ENCODE data around the gene LVRN.

LVRN gene

DNA sequence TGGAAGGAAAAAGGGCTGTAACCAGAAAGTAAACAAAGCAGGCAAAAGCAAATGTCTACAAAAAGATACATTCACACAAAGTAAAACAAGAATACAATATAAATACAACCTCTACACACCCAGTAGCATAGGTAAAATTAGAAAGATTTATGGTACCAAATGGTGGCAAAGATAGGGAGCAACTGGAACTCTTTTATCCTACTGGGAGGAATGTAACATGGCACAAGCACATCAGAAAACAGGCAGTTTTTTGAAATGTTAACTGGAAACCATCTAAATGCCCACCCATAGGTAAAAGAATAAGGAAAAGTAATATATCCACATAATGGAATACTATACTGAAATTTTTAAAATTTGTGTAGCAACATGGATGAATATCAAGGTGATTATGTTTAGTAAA, 61.3 kb downstream of the LVRN start:
- DNase-seq (ENCODE audit: low read depth): no peak

DNA sequence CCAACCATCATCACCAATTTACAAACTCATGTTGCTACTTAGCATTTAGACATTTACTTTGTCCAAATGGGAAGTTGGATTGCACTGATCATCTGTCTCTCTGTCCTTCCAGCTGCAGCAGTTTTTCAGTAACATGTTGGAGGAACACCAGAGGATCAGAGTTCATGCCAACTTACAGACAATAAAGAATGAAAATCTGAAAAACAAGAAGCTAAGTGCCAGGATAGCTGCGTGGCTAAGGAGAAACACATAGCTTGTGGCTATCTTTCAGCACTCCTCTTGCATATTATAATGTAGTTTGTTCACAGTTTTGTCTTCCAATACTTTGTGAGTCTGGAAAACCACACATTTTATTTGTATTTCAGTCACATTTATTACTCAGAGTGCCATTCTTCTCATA, 63.6 kb downstream of the LVRN start:
- DNase-seq (ENCODE audit: low read depth): no peak

DNA sequence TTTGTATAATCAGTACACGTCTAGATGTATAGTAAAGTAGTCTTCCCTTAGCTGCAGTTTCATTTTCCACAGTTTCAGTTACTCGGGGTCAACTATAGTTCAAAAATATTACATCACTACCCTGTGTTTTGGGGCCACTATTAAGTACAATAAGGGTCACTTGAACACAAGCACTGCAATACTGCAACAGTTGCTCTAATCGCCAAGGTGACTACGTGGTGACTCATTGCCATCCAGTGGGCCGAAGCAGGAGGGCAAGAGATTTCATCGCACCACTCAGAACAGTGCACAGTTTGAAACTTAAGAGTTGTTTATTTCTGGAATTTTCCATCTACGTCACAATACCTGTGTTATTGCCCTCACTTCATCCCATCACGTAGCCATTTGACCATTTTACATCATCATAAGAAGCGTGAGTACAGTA, 69.8 kb downstream of the LVRN start, which contains the start of gene ARL14EPL:
Gene ARL14EPL (plus strand): TSS at position 379 of the 424 bp plus-strand sequence. CDS start 18,994 bp downstream, outside the sequence.
- DNase-seq (ENCODE audit: low read depth): peak; percentile 80

DNA sequence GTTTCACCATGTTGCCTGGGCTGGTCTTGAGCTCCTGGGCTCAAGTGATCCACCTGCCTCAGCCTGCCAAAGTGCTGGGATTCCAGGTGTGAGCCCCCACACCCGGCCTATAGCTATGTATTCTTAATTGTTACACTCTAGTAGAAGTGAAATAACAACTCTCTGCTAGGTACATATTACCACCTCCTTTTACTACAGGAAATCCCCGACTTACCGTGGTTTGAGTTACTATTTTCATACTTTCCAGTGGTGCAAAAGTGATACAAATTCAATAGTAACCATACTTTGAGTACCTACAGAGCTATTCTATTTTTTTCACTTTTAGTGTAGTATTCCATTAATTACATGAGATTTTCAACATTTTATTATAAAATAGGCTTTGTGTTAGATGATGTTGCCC, 70.7 kb downstream of the LVRN start:
- no peak for DNase-seq (ENCODE audit: low read depth)

DNA sequence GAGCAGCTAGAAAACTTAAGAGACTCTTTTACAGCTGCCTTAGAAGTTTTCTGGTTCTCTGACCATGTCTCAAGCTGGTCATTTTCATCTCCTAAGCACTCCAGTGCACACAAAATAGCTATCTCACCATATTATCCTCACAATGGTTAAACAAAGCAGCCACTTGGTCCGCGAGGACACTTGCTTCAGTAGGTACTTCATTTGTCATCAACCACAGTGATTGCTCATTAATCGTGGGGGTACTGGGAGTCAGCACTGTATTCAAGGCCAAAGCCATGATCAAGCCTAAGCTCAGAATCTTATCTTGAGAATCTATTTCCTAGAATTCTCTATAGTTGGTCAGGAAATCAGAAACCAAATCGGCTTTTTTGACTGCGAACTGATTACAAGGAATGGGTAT, 72.8 kb downstream of the LVRN start:
- no peak for DNase-seq (ENCODE audit: low read depth)

DNA sequence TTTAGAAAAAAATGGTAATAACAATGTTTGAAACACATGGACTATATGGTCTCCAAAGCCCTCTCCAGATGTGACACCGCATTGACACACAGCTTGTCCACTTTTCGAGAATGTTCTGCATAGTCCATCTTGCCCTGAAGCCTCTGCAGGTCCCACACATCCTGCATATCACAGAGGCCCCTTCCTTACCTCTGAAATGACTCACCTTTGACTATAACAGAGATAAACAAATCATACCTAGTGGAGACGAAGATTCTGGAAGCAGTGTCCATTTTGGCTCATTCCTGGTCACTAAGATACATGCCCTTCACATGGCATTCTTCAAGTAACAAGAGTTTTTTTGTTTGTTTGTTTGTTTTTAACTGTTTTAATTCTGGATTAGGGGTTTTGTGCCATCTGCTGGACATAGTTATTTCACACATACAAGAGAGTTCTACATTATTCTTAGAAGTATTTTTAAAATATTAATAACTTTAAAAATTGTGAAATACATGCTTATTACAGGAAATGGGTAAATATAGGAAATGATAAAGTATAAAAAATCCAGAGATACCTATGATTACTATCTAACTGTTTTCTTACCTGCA, 75.1 kb downstream of the LVRN start:
- no peak for DNase-seq (ENCODE audit: low read depth)

DNA sequence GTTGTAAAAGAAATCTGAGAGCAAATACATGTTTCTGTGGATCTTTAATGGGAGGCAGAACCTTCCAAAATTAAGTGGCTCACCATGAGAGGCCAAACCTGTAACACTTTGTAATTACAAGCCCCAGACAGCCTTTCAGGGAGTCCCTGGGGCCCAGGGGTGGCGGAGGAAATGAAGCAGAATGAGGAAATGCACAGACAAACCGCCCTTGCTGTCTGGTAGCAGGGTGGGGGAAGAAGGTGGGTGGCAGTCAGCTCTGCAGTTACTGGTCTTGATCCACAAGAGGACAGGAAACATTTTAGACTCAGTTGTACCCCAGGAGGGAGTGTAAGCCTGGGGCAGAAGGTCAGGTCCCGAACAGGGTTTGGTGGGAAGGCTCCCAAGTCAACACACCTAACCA, 76.5 kb downstream of the LVRN start:
- DNase-seq (ENCODE audit: low read depth): no peak

DNA sequence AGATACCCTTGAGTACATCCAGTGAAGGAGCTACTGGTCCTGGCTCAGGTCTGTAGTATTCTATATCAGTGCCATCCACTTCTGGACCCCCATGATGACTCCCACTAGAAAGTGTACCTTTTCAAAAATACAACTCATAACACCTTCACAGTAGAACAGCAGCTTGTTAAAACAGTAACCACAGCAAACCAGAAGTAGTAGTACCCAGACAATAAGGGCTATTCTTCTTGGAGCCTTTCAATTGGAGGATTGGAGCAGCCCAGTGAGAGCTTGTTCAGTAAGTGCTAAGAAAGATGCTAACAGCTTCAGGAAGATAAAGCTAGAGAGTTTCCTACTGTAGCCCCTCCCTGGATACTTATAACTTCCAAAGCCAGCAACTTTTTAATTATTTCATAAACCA, 80.1 kb downstream of the LVRN start:
- DNase-seq (ENCODE audit: low read depth): no peak

DNA sequence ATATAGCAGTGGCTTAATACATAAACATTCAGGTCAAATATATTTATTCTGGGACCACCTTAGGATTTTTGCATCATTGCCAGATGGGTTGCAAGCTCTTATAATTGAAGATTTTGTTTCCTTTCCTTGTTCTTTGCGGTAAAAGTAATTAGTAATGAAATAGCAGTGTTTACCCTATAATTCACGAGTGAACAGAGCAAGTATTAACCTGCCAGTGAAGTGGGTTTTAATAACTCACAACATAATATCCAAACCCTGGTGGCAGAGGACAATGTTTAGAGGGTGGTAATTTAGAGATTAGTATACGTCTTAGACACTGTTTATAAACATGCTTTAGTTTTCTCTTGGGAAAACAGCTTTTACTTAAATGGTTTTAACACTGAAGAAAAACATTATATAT, 81.8 kb downstream of the LVRN start:
- DNase-seq (ENCODE audit: low read depth): no peak

DNA sequence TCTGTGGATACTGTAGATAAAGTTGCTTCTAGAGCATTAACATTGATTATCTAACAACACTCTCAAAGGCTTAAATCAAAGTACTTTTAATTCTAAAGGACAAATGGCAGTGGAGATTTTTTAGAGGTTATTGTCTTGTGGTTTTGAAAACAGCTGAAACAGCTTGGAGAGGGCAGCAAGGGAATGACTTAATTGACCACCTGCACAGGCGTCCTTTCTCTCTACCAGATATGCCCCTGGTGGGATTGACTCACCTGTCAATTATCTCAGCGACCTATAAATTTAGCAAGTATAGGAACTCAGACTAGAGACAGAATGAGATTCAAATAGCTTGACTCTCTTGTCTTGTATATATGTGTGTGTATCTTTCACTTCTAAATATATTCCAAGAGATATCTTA, 83.5 kb downstream of the LVRN start:
- no peak for DNase-seq (ENCODE audit: low read depth)

DNA sequence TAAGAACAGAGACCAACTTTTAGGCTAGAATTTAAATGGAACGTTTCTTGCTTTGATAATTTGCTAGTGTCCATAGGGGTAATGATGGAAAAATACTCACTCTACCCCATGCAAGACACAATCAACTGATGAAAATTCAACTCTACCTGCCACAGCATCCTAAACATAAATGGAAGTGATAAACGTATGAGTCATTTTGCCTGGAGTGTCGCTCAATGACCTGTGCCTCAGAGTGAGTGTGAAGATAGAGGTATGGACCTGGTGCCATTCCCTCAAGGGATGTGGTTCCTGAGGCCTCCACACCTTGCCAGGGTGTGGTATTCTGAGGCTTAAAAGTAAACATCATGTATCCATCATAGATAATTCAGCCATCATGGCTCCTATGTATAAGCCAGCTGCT, 84.0 kb downstream of the LVRN start:
- no peak for DNase-seq (ENCODE audit: low read depth)

DNA sequence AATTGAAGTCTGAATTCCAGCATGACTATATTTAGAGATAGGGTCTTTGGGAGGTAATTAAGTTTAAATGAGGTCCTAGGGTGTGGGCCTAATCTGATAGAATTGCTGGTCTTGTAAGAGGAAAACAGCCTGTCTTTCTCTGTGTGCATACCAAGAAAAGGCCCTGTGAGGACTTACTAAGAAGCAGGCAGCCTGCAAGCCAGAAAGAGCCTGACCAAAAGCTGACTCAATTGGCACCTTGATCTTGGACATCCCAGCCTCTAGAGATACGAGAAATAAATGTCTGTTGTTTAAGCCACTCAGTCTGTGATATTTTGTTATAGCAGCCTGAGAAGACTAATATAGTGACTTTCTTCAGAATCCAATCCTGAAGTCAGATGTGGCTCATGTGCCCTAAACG, 84.5 kb downstream of the LVRN start:
- no peak for DNase-seq (ENCODE audit: low read depth)

DNA sequence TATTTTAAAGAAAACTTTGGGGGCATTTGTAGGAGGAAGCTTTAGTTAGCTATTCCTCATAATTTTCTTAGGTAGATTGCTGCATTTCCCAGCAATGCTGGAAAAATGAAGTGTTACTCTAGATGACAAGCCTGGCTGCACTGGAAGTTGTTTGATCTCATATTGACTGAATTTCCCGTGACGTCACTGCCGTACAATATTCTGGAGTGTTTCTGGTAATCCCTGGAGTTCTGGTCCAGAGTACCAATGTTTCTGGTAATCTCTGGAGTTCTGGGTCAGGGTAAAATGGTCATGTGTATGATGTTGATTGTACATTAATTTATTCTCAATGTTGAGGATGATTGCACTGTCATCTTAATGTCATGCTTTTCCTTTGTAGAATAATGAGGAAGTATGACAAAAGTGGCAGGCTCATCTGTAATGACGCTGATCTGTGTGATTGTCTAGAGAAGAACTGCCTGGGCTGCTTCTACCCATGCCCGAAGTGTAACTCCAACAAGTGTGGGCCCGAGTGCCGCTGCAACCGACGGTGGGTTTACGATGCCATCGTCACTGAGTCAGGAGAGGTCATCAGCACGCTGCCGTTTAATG, 96.2 kb downstream of the LVRN start:
- no peak for DNase-seq (ENCODE audit: low read depth)

DNA sequence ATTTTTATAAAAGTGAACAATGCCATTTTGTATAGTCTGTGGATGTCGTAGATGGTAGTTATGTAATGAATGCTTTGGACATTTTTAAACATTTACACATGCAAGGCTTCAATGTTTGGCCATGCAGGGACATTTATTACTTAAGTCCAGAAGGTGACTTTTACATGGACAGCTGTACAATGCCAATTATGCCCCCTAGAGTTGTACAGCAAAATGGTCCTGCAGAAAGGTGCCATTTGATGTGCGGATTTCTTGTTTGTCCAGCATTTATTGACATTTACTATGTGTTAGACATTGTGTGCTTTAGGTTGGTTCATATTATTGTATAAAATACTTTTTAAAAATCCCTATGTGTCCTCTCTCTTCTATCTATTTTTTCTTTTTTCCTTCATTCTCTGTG, 100.1 kb downstream of the LVRN start:
- no peak for DNase-seq (ENCODE audit: low read depth)

DNA sequence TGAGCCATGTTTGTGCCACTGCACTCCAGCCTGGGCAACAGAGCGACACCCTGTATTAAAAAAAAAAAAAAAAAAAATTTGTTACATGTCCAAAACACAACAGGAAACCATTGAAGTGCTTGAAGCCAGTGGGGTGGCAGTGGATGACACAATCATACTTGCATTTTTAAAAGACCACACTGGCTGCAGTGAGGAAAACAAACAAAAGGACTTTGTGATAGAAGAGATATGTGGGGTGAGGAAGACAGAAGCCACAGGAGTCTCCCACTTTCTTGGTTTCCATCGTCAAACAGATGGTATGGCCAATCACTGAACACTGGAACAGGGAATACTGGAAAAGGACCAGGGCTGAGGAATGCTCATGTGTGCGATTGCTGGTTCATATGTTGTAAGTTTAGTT, 101.7 kb downstream of the LVRN start:
- DNase-seq (ENCODE audit: low read depth): no peak

DNA sequence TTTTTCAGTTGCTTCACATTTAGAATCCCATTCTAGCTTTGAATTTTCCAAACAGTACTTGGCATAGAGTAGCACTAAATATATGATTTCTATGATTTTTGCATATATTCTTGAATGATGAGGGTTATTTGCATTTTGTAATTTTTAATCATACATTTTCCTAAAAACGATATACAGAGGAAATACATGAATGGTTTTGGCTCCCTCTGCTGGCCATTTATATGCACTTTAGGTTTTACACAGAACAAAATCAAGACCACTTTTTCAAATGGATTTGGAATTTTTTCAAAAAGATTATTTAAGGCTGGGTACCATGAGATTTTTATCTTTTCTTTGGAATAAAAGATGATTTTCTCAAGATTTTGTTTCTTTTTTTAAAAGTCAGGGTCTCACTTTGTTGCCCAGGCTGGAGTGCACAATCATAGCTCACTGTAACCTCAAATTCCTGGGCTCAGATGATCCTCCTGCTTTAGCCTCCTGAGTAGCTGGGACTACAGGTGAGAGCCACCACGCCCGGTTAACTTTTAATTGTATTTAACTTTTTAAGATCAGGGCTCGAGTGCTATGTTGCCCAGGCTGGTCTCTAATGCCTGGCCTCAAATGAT, 105.9 kb downstream of the LVRN start:
- DNase-seq (ENCODE audit: low read depth): peak; percentile 55

DNA sequence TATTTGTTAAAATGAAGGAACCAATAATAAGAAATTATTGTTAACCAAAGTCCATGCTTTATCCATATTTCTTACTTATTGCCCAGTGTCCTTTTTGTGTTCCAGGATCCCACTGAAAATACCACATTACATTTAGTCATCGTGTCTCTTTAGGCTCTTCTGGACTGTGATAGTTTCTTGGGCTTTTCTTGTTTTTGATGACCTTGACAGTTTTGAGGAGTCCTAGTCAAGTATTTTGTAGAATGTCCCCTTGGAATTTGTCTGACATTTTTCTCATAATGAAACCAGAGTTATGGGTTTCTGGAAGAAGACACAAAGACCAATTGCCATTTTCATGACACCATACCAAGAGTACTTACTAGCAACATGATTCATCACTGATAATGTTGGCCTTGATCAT, 108.9 kb downstream of the LVRN start:
- DNase-seq (ENCODE audit: low read depth): no peak

DNA sequence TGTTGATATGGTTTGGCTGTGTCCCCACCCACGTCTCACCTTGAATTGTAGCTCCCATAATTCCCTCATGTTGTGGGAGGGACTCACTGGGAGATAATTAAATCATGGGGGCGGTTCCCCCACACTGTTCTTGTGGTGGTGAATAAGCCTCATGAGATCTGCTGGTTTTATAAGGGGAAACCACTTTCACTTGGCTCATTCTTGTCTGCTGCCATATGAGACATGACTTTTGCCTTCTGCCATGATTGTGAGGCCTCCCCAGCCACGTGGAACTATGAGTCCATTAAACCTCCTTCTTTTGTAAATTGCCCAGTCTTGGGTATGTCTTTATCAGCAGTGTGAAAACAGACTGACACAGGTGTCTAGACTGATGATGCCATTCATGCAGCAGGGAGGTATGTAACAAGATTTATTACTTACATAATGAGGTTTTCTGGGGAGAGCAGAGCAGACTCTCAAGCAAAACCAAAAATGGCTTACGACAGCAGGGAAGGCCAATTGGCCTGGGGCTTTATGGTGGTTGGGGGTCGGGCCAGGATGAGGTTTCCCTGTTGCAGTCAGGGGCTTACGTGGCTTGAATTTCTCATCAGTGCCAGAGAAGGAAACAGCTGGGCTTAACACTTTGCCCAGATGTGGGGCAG, 113.0 kb downstream of the LVRN start:
- no peak for DNase-seq (ENCODE audit: low read depth)

DNA sequence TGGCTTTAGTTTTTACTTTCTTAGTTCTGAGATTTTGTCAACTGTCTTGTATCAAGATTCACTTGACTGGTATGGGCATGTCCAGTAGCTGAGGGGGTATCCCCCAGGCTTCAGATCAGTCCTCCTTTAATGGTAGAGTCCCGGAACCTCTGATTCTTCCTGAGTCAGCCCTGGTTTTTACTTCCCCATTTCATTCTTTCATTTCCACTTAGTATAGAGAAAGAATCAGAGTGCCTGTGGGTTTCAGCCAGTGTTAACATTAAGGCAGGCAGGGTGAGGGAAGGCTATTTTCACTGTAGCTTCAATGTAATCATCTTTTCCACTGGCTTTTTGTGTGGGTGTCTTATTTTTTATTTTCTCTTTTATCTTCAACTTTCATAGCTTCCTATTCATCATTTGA, 114.2 kb downstream of the LVRN start:
- no peak for DNase-seq (ENCODE audit: low read depth)
